ENCODE data around the gene NOL9.
"Not testable (repeated sequence)": the region's sequence is repeated elsewhere in the genome, so short reads cannot be mapped to it uniquely, and the experiment has no call there.

Gene NOL9

DNA sequence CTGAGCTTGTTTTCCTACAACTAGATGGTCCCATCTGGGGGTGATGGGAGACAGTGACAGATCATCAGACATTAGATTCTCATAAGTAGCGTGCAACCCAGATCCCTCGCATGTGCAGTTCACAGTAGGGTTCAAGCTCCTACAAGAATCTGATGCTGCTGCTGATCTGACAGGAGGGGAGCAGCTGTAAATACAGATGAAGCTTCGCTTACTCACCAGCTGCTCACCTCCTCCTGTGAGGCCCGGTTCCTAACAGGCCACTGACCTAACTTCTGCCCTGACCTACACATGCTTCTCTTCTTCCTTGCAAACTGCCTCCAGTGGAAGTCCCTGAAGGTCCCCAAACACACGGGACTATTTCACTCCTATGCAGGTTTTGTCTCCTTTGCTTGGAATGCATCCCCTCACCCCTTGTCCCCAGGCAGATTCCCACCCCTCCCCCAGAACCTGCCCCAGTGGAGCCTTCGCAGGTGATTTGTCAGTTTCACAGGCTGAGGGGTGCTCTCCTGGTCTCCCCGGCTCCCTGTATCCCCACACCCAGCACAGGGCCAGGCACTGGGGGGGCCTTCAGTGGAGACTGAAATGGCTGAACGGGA lies 19.8 kb upstream of the NOL9 start:
- no peak for DNase-seq (ENCODE audit: low read depth in 1 of 2, low spot score in 1 of 2)

DNA sequence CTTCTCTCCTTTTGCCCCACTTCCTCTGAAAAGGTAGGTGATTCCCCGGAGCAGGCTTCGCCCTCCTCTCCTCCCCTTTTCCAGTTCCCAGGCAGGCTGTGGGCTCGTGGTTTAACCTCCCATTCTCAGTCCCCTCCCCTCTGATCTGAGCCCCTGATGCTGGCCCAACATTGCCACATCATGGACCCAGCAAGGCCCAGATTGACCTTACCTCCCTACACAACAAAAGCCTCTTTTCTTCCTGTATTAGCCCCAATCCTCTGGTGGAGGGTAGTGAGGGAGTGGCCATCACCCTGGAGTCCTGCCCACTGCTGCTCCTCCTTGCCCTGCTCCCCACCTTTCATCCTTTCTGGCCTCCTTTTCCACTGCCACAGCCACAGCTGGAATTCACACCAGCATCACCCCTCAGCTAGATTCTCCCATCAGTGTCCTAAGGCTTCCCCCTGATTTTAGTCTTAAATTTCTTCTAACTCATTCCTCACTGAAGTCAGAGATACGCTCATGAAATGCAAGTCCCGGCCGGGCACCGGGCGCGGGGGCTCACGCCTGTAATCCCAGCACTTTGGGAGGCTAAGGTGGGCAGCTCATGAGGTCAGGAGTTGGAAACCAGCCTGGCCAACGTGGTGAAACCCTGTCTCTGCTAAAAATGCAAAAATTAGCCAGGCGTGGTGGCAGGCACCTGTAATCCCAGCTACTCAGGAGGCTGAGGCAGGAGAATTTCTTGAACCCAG lies 18.5 kb upstream of the NOL9 start:
- no peak for DNase-seq (ENCODE audit: low read depth in 1 of 2, low spot score in 1 of 2)

DNA sequence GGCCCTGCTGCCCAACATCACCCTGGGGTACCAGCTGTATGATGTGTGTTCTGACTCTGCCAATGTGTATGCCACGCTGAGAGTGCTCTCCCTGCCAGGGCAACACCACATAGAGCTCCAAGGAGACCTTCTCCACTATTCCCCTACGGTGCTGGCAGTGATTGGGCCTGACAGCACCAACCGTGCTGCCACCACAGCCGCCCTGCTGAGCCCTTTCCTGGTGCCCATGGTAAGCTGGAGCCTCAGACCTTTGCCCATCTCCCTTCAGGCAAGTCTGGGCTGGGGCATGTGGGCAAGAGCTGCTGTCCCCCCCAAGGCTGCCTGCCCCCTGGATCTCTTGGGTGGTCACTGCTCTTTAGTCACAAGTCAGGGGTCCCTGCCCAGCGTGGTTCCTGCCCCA lies 16.7 kb upstream of the NOL9 start:
- DNase-seq (ENCODE audit: low read depth in 1 of 2, low spot score in 1 of 2), result no peak

DNA sequence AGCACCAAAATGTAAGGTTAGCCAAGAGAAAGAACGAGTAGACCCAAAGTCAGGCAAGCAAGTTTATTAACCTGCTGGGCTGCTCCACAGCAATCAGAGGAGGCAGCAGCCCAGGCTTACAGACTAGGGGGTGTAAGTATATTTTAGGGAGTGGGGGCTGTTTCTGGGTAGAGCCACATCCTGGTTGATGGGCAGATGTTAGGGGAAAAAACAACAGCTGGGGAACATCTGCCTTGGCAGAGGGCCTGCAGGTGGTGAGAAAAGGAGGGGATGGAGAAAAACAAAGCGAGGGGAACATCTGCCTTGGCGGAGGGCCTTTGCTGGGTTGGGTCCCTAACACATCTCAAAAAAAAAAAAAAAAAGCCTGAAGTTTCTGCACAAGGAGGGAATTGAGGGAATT lies 15.8 kb upstream of the NOL9 start:
- DNase-seq (ENCODE audit: low read depth in 1 of 2, low spot score in 1 of 2), result no peak

DNA sequence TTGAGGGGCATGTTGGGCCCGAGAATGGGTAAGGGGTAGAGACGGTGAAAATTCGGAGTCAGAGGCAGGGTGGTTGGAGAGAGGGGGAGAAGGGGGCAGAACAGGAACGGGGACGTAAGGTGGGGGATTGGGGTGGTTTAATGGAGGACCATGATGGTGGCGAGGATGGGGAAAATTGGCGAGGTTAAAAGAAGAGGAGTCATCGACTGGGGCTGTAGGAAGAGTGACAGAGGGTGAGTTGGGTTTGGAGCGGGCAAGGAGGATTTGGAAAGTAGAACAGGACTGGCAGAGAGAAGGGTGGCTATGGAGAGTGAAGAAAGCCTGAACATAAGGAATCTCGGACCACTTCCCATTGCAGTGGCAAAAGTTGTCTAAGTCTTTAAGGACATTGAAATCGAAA lies 14.7 kb upstream of the NOL9 start:
- DNase-seq (ENCODE audit: low read depth in 1 of 2, low spot score in 1 of 2), result no peak

DNA sequence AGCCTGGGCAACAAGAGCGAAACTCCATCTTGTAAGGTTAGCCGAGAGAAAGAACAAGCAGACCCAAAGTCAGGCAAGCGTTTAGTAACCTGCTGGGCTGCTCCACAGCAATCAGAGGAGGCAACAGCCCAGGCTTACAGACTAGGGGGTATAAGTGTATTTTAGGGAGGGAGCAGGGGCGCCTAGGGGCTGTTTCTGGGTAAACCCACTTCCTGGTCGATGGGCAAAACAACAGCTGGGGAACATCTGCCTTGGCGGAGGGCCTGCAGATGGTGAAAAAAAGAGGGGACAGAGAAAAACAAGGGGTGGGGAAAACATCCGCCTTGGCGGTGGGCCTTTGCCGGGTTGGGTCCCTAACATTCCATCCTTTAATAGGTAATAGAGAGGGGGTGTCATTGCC lies 6.0 kb upstream of the NOL9 start:
- no peak for DNase-seq (ENCODE audit: low read depth in 1 of 2, low spot score in 1 of 2)

DNA sequence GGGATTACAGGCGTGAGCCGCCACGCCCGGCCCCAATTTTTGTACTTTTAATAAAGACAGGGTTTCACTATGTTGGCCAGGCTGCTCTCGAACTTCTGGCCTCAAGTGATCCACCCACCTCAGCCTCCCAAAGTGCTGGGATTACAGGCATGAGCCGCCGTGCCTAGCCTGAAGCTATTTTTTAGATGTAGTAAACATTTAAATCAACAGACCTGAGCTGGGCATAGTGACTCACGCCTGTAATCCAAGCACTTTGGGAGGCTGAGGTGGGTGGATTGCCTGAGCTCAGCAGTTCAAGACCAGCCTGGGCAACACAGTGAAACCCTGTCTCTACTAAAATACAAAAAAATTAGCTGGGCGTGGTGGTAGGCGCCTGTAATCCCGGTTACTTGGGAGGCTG lies 4.8 kb upstream of the NOL9 start:
- not testable (repeated sequence) for DNase-seq (ENCODE audit: low read depth in 1 of 2, low spot score in 1 of 2)

DNA sequence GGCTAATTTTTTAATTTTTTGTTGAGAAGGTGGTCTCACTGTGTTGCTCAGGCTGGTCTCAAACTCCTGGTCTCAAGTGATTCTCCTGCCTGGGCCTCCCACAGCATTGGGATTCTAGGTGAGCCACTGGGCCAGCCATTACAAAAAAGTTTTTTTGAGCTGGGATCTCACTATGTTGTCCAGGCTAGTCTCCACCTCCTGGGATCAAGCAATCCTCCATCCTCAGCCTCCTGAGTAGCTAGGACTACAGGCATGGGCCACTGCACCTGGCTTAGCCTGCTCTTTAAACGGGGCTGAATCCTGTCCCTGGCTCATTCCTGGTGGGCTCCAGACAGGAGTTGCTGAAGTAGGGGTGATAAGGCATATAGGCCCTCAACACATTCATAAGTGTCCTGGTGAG lies 3.3 kb upstream of the NOL9 start:
- no peak for DNase-seq (ENCODE audit: low read depth in 1 of 2, low spot score in 1 of 2)

DNA sequence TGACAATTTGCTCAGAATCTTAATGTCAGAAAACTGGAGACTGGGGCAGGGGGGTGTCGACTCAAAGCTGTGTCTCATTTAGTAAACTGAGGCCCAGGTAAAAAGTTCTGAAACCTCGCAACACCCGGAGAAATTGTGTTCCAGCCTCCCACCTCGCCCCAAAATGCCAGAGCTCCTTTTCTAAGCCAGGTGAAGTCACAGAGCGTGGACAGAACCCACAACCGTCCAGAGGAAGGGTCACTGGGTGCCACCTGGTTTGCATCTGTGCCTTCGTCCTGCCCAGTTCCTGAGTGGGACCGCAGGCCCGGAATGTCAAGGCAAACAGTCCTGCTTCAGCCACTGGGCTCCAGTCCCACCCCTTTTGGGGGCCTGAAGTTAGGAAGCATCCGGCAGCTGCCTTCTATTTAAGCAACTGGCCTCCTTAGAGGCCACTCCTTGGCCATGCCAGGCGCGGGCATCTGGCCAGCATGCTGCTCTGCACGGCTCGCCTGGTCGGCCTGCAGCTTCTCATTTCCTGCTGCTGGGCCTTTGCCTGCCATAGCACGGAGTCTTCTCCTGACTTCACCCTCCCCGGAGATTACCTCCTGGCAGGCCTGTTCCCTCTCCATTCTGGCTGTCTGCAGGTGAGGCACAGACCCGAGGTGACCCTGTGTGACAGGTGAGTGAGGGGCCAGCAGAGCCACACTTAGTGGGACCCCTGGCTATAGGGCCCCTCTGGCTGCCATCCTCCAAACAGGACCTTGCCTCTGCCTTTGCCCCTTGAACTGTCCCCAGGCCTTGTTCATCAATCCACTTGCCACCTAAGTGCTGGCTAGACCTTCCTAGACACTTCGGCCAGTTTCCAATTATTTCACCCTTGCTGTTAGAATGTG lies 830 bp upstream of the NOL9 start, which contains the start of gene TAS1R1:
TSS of gene TAS1R1 (plus strand) at position 401 of the 872 bp plus-strand sequence. CDS start at position 468, 67 bp downstream.
- no peak for DNase-seq (ENCODE audit: low read depth in 1 of 2, low spot score in 1 of 2)

DNA sequence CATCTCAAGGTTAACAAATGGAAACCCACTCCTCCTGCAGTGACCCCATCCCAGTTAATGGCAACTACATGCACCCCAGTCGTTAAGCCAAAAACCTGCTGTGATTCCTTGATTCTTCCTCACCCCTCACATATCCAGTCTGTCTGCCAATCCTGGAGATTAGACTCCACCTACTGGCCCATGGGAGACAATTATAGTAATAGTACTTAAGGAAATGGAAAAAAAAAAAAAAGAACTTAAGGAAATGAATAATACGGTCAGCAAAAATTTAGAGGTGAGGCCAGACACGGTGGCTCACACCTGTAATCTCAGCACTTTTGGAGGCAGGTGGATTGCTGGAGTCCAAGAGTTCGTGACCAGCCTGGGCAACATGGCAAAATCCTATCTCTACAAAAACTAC lies 7.0 kb downstream of the NOL9 start:
- no peak for DNase-seq (ENCODE audit: low read depth in 1 of 2, low spot score in 1 of 2)

DNA sequence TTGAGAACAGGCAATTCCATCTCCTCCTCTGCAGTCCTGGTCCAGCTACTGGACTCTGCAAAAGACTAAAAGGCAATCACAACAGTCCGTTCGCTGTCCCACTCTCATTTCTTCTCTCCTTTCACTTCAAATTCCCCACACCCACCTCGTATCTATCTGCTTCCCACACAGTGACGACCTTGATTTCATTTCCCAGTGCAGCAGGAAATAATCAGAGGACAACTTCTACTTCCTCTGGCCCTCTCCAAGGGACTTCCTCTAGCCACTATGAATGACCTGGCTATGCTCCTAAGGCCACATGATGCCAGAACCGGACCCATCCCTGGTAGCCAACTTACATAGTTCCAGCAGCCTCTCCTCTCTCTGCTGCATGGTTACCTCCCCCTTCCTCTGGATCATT lies 8.0 kb downstream of the NOL9 start:
- no peak for DNase-seq (ENCODE audit: low read depth in 1 of 2, low spot score in 1 of 2)

DNA sequence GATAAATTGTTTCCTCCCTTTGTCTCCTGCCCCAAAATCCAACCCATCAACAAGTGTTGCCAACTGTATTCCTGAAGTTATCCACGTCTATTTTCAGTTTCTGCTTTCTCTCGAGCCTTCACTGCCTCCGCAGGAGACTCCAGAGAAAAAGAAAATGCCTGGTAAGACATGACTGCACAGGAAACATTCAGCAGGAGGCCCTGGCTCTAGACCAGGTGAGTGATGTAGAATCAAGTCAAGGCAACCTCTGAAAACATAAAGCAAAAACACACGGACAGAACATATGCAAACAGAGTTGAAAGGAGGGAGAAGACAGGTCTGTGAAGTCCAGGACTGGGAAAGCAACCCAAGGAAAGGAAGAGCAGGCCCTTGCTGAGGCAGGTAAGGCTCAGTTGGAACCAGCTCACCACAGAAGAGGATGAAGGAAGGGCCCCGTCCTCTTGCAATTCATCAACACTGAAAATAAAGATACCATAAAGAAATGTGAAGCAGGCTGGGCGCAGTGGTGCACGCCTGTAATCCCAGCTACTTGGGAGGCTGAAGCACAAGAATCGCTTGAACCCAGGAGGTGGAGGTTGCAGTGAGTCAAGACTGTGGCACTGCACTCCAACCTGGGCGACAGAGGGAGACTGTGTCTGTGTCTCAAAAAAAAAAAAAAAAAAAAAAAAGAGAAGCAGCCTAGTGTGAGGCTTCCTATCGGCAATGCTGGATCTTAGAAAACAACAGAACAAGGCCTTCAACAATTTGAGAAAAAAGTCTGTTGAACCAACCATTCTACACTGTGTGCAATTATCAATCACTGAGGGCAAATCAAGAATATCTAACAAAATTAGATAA lies 8.8 kb downstream of the NOL9 start:
- no peak for DNase-seq (ENCODE audit: low read depth in 1 of 2, low spot score in 1 of 2)

DNA sequence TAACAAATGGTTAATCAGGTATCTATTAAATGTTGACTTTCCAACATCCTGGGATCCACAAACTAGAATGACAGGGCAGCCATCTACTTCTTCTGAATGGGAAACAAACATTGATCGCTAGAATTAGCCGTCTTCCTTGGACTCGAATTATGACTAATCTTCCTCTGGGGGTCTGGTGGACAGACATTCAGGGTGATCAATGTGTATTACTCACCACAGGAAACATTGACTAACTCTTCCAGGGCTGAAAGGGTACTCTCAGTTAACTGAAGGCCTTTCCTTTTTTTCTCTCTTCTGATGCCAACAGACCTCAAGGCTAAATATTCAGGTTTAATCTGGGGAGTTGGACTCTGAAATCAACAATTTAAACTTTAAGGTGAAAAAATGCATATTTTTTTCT lies 9.5 kb downstream of the NOL9 start:
- peak in 1 of 2 donors; percentile 9 for DNase-seq (ENCODE audit: low read depth in 1 of 2, low spot score in 1 of 2)

DNA sequence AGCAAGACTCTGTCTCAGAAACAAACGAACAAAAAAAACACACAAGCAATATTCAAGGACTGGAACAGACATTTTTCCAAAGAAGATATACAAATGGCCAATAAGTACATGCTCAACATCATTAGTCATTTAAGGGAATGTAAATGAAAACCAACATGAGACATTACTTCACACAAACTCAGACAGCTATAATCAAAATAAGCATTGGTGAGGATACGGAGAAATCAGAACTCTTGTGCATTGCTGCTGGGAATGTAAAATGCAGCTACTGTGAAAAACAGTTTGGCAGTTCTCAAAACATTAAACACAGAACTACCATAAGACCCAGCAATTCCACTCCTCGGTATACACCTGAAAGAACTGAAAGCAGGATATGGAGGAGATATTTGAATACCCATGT lies 15.4 kb downstream of the NOL9 start:
- DNase-seq (ENCODE audit: low read depth in 1 of 2, low spot score in 1 of 2), result no peak

DNA sequence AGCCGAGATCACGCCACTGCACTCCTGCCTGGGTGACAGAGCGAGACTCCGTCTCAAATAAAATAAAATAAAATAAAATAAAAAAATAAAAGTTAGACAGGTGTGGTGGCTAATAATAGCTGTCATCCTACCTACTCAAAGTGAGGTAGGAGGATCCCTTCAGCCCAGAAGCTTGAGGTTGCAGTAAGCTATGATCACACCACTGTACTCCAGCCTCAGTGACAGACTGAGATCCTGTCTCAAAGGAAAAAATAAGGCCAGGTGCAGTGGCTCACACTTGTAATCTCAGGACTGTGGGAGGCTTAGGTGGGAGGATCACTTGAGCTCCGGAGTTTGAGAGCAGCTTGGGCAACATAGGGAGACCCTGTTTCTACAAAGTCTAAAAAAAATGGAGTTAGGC lies 18.0 kb downstream of the NOL9 start:
- no peak for DNase-seq (ENCODE audit: low read depth in 1 of 2, low spot score in 1 of 2)

DNA sequence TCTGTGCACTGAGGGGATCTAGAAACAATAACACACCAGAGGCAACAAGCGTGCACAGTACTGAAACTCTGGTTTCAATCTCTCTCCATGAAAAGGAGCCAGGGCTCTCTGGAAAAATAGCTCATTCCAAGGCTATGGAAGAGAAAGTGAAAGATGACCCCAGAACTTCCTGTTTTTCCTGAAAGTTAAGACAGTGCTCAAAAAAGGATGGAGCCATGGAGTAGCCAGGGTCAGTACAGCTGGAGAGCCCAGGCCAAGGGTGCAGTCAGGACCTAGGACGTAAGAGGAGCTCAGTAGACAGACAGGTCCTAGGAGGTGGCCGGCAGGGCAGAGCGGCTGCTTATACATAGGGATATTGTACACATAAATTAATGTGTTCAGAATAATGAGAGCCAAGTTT lies 19.1 kb downstream of the NOL9 start:
- DNase-seq (ENCODE audit: low read depth in 1 of 2, low spot score in 1 of 2), result no peak

DNA sequence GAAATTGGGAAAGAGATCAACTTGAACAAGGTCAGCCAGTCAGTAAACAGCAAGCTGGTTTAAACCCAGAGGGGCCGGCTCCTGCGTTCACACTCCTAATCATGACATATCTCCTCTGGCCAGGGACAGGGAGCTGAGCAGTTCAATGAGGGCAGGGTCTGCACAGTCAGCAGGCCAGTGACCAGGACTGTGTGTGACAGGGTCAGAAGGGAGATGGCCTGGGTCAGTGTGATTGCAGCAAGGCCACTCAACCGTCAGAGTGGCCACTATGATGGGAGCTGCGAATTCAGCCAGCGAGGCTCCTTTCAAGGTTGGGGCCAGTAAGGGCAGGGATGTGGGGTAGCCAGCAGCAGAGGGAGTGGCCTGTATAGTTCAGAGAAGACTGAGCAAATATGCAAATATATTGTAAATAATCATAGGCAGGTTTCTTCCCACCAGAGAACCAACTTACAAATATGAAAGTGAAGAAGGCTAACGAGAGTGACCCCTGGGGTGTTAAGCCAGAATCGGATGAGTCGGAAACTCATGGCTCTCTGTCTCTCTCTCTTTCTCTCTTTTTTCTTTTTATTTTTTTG lies 20.0 kb downstream of the NOL9 start:
- DNase-seq (ENCODE audit: low read depth in 1 of 2, low spot score in 1 of 2), result no peak

DNA sequence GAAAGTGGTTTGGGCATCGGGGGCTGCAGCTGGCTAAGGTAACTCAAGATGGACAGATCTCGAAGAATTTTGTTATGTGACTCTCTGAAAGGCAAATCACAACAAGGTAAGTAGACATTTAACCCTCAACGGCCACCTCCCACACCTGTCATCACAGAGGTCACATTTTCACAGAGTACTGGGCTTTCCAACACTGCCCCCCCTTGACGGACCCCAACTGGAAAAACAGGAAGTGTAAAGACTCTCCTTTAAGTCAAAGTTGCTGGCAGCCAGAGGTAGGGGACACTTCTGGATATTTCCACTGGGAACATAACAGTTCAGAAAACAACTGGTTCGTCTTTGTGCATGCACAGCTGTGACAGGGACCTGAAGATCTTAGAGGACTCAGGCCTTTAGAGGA lies 22.3 kb downstream of the NOL9 start:
- DNase-seq (ENCODE audit: low read depth in 1 of 2, low spot score in 1 of 2), result no peak

DNA sequence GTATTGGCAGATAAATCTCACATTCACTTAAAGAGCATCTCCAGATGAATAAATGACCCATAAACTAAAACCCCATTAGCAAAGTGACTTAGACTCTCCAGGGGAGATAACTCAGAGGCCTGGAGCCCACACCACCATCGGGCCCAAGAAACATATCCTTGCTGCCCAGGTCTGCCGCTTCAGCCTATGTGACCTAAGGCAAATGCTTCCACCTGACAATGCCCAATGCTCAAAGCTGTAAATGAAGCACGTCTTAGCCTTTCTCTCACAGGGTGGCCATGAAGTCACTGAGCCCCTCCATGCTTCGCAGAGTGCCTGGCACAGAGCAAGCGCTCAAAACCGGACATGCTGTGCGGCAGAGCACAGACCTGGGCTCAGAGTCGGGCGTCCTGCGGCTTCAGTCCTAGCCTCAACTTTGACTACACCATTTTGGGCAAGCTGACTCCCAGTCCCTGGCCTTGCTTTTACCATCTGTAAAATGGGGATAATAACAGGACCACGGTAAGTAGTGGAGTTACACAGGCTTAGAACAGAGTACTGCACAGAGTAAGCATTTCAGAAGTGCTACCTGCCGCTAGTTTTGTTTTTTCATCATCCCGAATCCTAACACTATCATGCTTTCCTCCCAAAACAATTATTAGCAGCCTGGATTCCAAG lies 23.7 kb downstream of the NOL9 start:
- no peak for DNase-seq (ENCODE audit: low read depth in 1 of 2, low spot score in 1 of 2)

DNA sequence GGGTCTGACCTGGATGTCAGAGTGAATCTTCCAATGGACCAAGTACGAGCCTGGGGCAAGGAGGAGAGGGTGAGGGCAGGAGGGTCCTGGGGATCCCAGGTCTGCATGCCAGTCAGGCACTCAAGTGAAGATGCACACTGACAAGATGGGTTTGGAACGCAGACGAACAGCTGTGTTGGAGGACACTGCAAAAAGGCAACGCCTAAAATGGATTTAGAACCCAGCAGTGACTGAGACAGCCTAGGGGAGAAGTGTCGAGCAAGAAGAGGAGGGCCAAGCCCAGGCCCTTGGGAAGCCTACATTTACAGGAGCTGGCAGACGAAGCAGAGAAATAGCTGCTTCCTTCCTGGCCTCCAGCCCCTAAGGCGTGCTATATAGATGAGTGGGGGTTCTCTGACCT lies 25.8 kb downstream of the NOL9 start:
- DNase-seq (ENCODE audit: low read depth in 1 of 2, low spot score in 1 of 2), result no peak
